ENCODE measurements around the gene COL4A2. TPM values are rescaled to one million over a fixed set of nuclear protein-coding genes. Genes with fewer than 3 reads are reported as not detected.

Gene COL4A2
- total RNA-seq, 4 donors from 2014 or later = 655 to 1,231 (median 912) TPM

GRCh38 chr13:110354123-110354627, 47.1 kb downstream of the COL4A2 start:
- no peak for TF ChIP-seq CTCF (IDR thresholded peaks at IDR 0.05; ENCODE audit: low read depth)

GRCh38 chr13:110354715-110355473, 47.8 kb downstream of the COL4A2 start:
- no peak for TF ChIP-seq CTCF (IDR thresholded peaks at IDR 0.05; ENCODE audit: low read depth)

GRCh38 chr13:110356362-110356761, 49.3 kb downstream of the COL4A2 start:
- TF ChIP-seq CTCF (IDR thresholded peaks at IDR 0.05; ENCODE audit: low read depth) = no peak

GRCh38 chr13:110358381-110358780, 51.3 kb downstream of the COL4A2 start:
- TF ChIP-seq CTCF (IDR thresholded peaks at IDR 0.05; ENCODE audit: low read depth) = no peak

GRCh38 chr13:110359840-110360301, 52.8 kb downstream of the COL4A2 start:
- TF ChIP-seq CTCF (IDR thresholded peaks at IDR 0.05; ENCODE audit: low read depth) = no peak

- no peak for TF ChIP-seq CTCF (IDR thresholded peaks at IDR 0.05; ENCODE audit: low read depth)
These were observed 53.5 kb downstream of the COL4A2 start for GRCh38 chr13:110360598-110360997.

GRCh38 chr13:110361365-110361911, 54.4 kb downstream of the COL4A2 start:
- TF ChIP-seq CTCF (IDR thresholded peaks at IDR 0.05; ENCODE audit: low read depth) = no peak
